HT1080 (cell line): ENCODE measurements around the gene MYO7A. TPM values are rescaled to one million over a fixed set of nuclear protein-coding genes. Genes with fewer than 3 reads are reported as not detected.

ENCODE experiments used
- DNase-seq: peaks from one replicate; pipeline ENCODE4 v3.0.0-alpha.2; 2015; ENCODE audit warnings: low read depth
- total RNA-seq: library from RNA; depleted of rRNA; stranded (reverse); fragments of >200 nt; shearing (Covaris generic); gene quantifications from 2 replicates; pipeline ENCODE4 v1.2.3, GENCODE V29; 2014

The MYO7A gene
- total RNA-seq, 1 experiment from 2014 or later = 0.51 TPM

DNA sequence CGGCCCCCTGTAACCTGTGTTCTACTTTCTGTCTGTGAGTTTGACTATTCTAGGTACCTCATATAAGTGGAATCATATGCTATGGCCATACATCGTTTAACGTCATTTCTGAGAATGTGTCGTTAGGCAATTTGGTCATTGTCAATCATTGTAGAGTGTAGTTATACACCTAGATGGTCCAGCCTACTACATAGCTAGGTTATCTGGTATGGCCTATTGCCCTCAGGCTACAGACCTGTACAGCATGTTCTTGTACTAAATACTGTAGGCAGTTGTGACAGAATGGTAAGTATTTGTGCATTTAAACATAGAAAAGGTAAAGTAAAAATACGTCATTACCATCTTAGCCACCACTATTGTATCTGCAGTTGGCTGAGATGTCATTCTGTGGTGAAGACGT is 35.2 kb downstream of the MYO7A start:
- no peak for DNase-seq

DNA sequence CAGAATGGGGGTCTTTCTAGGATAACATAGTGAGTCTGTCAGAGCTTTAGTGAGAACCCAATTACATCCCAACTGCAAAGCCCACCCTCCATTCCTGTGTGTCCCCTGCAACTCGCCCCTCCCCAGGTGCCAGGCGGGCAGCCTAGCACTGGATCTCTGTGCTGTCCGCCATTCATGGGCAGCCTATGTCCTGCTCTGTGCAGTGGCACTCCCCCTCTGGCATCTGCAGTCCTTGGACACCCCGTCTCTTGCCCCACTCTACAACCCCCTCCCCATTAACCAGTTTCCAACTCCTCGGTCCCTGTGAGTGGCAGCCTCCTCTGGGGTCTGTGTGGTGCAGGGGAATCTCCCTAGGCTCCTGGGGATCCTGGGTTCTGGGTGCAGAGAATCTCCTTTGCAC is 37.0 kb downstream of the MYO7A start:
- DNase-seq = no peak

DNA sequence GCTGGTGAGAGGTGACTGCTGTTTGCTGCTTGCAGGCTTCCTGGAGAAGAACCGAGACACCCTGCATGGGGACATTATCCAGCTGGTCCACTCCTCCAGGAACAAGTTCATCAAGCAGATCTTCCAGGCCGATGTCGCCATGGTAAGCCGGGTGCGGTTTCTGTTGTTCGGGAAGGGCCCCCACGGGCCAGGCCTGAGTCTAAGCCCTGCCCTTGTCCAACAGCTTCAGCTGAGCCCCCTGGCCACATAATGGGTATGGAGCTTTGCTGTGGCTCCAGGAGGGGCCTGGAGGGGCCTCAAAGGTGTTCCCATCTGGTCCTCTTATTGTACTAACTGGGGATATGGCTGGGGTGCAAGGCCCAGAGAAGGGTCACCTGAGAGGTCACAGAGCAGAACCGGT is 38.0 kb downstream of the MYO7A start:
- DNase-seq = no peak

DNA sequence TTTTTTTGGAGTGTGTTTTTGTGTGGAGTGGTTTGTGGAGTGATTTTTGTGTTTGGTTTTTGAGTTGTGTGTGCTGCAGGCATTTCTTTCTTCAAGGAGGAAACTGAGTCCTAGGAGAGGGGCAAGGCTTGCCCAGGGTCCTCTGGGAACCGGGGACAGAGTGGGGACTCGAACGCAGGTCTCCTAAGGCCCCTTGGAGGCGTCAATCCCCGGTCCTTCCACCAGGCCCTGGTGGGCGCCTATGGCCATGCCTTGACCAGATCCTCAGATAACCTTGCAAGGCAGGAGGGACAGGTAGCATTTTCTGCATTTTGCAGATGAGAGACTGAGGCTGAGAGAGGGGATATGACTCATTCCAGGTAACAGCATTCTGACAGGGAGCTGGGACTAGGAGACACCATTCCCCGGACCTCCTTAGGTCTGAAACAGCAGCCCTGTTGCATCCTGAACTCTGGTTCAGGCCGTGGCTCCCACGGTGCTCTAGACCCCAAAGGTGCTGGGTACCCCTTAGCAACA is 39.1 kb downstream of the MYO7A start:
- DNase-seq = no peak

DNA sequence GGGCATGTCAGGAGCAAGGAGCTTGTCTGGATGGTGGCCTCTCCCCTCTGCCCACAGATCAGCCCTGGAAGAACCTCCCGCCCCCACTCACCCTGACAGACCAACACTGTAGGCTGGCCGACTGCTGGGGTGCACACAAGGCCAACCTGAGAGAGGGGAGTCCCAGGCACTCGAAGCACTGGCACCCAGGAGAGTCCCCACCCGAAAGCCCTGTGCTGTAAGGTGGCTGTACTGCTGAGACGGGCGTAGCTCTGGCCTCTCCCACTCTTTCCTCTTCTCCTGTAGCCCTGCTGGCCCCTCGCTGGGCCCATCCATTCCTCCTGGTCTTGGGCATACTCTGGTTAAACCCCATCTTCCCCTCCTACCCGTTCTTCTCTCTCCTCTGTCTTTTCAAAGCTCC is 39.7 kb downstream of the MYO7A start:
- no peak for DNase-seq

DNA sequence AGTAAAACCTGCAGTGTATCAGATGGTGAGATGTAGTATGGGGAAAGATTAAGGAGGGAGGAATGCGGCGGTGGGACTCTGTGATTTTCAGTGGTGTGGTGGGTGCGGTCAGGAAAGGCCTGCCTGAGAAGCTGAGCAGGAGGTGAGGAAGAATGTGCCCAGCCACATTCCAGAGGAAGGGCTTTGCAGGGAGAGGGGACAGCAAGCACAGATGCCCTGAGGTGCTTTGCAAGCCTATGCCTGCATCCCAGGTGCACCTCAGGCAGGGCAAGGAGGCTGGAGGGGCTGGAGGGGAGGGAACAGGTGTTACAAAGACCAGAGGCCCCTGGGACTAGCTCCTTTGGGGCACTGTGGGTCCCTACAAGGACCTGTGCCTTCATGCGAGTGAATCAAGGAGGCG is 42.1 kb downstream of the MYO7A start:
- DNase-seq = no peak

DNA sequence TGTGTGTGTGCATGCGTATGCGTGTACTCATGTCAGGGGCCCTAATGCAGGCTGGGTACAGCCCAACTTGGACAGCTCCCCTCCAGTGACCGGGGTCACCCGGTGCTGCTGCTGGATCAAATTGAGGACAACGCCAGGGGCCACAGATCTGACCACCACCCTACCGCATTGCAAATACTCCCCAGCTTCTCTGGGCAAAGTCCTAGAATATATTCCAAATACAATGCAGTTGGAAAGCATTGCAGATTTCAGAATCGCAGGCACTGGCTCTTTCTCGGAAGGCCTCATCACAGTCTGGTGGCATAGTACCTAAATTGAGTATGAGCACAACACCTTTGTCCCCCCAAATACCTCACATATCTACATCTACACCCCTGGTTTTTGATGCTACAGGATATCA is 43.2 kb downstream of the MYO7A start:
- DNase-seq = no peak

DNA sequence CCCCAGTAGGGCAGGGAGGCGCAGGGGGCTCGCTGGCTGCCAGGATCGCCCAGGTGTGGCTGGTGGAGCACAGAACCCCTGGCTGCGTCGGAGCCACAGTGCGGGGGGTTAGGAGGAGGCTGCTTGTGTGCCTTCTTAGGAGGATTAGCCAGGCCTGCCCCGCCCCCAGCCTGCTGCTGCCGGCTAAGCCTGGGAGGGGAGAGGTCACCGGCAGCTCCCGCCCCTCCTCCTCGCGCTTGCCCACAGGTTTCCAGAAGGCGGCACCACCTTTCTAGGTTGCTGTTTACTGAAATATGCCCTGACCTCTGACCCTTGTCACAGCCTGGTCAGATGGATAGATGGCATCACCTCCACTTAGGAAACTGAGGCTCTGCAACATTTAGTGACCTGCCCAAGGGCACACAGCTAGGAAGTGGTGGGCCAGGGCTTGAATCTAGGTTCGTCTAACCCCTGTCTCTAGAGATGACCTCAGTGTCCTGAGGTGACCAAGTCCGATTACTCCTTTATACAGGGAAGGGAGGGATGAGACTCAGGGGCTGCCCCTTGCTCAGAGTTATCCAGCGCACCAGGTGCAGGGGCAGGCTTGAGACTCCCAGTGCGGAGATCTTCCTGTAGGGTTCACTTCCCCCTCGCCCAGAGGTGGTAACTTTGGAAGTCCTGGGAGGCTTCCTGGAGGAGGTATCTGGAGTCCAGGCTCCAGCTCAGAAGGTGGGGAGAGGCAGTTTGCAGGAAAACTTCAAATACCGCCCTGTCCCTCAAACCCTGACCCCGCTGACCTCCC is 44.0 kb downstream of the MYO7A start:
- no peak for DNase-seq

DNA sequence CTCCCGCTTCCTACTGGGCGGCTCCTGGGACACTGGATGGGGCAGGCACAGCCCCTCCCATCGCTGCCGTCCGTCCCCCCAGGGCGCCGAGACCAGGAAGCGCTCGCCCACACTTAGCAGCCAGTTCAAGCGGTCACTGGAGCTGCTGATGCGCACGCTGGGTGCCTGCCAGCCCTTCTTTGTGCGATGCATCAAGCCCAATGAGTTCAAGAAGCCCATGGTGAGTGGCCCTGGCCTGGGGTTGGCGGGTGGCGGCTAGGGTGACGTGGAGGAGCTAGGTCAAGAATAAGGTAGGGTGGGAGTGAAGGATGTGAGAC is 44.6 kb downstream of the MYO7A start:
- DNase-seq = no peak

DNA sequence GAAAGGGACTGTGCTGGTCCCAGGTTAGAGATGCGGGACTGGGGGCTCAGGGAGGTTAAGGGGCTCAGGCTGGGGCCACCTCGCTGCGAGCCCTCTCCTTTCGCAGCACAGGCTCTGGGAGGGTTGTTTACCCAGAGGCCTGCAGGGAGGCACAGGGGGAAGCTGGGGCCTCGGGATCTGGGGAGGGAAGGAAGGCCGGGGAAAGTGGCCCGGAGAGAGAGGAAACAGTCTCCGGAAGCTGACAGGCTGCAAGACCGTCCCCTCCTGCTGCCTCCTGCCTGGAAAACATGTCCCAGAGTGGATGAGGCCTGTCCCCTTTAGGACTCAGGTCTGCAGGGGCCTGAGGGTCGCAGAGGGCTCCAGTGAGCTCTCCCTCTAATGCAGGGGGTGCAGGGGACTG is 45.4 kb downstream of the MYO7A start:
- no peak for DNase-seq

DNA sequence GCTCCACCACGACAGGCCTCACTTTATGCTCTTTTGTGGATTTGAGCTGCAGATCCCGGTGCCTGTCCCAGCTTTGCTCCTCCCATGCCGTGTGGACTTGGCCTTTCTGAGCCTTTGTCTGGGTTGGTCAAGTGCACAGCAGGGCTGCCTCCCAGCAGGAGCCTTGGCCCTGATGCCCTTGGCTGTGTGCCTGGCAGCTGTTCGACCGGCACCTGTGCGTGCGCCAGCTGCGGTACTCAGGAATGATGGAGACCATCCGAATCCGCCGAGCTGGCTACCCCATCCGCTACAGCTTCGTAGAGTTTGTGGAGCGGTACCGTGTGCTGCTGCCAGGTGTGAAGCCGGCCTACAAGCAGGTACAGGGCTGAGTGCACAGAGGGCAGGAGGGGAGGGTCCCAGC is 46.5 kb downstream of the MYO7A start:
- no peak for DNase-seq

DNA sequence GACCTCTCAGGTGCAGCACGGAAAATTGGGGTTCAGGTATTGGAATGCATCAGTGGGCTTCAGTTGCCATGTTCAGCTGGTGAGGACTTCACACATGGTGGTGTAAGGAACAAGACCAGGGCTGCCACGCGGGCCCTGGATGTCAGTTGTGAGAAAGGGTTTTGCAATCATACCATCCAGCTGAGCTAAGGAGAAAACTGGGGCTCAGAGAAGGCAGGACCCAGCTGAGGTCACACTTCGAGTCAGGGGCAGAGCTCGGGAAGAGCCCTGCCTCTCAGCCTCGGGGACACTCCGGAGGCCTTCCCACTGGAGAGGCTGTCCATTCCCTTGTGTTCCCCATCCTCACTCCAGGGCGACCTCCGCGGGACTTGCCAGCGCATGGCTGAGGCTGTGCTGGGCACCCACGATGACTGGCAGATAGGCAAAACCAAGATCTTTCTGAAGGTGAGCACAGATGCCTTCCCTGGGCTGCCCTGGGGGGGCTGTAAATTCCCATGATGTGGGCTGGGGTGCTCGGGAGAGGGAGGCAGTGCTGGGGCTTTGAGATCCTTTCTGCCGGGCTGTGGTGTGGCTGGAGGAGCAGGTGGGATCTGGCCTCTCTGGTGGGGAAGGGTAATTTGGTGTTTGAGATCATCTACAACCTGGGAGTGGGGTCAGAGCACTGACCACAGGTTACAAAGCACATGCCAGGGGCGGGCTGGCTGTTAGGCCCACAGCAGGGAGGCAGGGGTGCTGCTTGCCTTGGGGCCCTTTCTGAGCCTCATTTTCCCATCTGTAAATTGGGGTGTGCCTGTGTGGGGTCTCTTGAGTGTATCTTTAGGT is 47.2 kb downstream of the MYO7A start:
- DNase-seq = no peak

DNA sequence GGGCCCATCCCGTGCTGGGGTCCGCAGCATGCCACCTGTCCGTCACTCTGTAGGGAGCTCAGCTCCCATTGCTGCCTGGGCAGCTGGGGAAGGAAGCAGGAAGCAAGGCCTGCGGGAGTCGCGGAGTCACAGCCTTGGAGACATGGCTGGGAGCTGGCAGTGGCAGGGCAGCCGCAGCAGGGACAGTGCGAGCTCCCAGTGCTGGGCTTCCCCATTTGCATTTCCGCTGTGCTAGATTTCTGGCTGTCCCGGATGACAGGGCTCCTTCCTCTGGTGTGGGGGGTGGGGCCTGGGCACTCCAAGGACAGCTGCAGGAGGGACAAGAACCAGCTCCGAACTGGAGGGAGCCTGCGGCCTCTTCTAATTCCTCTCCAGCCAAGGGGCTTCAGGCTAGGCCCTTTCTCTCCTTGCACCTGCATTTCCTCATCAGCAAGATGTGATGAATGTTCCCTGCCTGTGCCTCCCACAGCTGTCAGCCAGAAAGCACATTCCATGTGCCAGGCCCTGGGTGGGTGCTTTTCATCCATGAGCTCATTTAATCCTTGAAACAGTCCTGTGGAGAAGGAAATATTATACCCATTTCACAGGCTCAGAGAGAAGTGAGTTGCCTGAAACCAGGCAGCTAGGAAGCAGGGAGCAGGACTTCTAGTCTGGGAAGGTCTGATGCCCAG is 48.0 kb downstream of the MYO7A start:
- DNase-seq = no peak

DNA sequence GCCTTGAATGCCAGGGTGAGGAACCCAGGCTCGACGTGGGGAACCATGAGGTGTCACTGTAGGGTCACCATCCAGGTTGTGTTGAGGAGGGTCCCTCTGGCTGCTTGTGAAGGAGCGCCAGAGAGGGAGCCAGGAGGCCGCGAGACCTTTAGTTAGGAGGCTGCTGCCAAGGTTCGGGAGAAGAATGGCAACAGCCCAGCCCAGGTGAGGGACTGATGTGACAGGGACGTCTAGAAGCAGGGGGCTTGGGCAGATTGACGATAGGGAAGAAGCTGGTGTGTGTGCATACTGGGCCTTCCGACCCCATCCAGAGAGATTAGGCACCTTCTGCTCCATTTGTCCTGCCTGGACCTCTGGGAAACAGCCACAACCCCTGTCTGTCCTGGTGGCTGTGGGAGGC is 49.0 kb downstream of the MYO7A start:
- no peak for DNase-seq

DNA sequence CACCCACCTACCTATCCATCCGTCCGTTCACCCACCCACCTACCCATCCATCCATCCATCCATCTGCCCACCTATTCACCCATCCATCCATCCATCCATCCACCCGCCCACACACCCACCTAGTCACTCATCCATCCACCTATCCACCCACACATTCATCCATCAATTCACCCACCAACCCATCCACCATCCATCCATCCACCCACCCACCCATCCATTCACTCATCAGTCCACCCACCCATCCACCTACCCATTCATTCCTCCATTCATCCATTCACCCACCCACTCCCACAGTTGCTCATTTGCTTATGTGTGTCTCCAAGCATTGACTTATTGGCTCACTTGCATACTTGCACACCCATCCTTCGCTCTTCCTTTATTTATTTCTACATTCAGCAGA is 50.1 kb downstream of the MYO7A start:
- no peak for DNase-seq

DNA sequence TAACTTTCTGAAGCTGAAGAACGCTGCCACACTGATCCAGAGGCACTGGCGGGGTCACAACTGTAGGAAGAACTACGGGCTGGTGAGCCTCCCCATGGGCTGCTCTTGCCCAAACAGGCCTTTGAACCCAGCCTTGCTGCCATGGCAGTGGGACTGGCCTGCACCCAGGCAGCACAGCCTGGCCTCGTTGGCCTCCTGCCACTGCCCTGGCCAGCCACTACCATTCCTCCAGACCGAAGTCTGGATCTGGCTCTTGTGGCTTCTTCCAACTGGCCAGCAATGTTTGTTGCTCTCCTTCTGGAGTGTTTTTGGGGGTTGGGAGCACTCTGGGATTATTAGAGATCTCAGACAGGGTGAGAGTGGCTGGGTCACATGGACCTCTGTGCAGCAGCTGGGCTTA is 51.0 kb downstream of the MYO7A start:
- no peak for DNase-seq

DNA sequence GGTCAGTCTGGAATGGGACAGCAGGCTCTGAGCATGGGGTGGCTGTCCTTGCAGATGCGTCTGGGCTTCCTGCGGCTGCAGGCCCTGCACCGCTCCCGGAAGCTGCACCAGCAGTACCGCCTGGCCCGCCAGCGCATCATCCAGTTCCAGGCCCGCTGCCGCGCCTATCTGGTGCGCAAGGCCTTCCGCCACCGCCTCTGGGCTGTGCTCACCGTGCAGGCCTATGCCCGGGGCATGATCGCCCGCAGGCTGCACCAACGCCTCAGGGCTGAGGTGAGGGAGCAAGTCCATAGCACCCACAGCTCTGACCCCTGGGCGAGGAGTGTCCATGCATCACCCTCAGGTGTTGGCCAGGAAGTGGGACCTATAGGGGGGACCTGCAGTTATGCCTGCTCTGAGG is 51.6 kb downstream of the MYO7A start:
- no peak for DNase-seq

DNA sequence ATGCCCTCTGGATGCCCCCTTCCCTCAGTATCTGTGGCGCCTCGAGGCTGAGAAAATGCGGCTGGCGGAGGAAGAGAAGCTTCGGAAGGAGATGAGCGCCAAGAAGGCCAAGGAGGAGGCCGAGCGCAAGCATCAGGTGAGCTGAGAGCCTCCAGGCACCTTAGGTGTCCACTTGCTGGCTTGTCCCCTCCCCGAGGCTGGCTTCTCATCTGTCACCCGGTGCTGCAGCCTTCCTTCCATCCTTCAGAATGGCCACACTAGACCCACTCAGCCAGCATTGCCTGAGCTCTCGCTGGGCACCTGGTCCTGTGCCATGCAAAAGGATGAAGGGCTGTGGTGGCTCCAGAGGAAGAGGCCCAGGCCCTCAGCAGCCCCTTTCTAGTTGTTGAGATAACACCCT is 52.3 kb downstream of the MYO7A start:
- DNase-seq = no peak

DNA sequence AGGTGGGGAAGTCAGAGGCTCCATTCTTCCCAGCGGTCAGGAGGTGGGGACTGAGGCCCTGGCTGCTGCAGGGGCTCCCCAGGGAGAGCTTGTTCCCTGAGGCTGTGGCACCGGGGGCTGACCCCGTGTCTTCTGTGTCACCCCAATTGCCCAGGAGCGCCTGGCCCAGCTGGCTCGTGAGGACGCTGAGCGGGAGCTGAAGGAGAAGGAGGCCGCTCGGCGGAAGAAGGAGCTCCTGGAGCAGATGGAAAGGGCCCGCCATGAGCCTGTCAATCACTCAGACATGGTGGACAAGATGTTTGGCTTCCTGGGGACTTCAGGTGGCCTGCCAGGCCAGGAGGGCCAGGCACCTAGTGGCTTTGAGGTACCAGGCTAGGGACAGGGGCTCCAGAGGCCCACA is 53.2 kb downstream of the MYO7A start:
- no peak for DNase-seq

DNA sequence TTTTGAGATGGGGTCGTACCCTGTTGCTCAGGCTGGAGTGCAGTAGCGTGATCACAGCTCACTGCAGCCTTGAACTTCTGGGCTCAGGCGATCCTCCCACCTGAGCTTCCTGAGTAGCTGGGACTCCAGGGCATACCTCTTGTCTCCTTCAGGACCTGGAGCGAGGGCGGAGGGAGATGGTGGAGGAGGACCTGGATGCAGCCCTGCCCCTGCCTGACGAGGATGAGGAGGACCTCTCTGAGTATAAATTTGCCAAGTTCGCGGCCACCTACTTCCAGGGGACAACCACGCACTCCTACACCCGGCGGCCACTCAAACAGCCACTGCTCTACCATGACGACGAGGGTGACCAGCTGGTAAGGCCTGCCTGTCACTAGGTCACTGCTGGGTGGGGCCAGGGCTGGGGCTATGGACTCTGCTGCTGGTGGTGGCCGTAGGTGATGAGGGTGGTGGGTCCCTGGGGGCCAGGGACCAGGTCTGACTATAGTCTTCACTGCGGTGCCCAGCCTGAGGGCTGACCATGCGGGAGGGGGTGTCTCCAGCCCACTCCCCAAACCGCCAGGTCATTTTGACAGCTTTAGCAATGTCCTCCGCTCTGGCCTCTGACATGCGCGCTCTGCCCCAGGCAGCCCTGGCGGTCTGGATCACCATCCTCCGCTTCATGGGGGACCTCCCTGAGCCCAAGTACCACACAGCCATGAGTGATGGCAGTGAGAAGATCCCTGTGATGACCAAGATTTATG is 53.9 kb downstream of the MYO7A start:
- DNase-seq = no peak

DNA sequence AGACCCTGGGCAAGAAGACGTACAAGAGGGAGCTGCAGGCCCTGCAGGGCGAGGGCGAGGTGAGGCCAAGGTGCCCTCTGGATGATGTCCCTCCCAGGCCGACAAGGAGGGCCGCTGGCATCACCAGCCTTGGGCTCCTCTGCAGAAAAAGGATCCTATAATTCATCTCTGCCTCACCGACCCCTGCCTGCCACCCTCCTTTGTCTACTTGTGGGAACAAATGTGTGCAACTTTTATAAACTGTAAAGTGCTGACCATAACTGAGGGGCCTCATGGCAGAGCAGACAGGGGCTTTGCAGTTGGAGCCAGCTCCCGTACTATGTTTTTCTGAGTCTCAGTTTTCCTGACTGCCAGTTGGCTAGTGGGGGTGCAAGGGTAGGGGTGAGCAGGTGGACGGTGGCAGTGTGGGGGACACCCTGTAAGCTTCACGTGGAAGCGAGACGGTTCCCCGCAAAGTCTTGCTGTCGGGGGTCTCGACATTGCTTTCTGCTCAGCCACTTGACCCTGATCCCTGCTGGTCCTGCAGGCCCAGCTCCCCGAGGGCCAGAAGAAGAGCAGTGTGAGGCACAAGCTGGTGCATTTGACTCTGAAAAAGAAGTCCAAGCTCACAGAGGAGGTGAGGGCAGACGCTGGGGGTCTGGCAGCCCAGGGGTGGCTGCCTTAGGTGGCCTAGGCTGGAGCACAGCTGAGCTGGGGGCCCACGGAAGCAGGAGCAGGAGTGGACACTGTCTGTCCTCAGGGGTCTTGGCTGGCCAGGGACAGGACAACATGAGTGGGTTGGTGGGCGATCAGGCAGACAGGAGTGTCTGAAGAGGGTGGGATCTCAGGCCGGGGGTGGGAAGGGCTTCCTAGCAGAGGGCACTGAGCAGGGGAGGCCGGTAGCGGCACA is 54.7 kb downstream of the MYO7A start:
- no peak for DNase-seq
